Liver (tissue), 3 donors: ENCODE measurements around the gene TMEM272.

ENCODE experiments used
- CTCF ChIP-seq: fragments of 150-350 bp; IDR thresholded peaks from 2 replicates; pipeline ENCODE4 v1.5.1; 2017; ENCODE audit warnings: improper control_type of control experiment, low read depth, low read length; ENCODE audit not compliant: missing input control
- EGR1 ChIP-seq, 2 donors: IDR thresholded peaks; 2 replicates each; pipeline ENCODE4 v1.6.1; 2016 to 2018; ENCODE audit warnings: antibody characterized with exemption in 2 of 2, low read depth in 2 of 2
- JUND ChIP-seq, 2 donors: IDR thresholded peaks; 2 replicates each; pipeline ENCODE4 v1.6.1; 2016; ENCODE audit warnings: antibody characterized with exemption in 2 of 2
- MAX ChIP-seq: IDR thresholded peaks from 2 replicates; pipeline ENCODE4 v1.6.1; 2016; ENCODE audit warnings: antibody characterized with exemption
- RAD21 ChIP-seq, 2 donors: IDR thresholded peaks; 2 replicates each; pipeline ENCODE4 v1.6.1; 2016; ENCODE audit warnings: antibody characterized with exemption in 2 of 2, mild to moderate bottlenecking in 2 of 2
- REST ChIP-seq: IDR thresholded peaks from 2 replicates; pipeline ENCODE4 v1.6.1; 2016; ENCODE audit warnings: antibody characterized with exemption, mild to moderate bottlenecking
- YY1 ChIP-seq: IDR thresholded peaks from 2 replicates; pipeline ENCODE4 v1.6.1; 2016; ENCODE audit warnings: antibody characterized with exemption, mild to moderate bottlenecking
- donor health status: healthy.
- donor health status: healthy.

GRCh38 chr13:51869916-51870315 is 24.9 kb upstream of the TMEM272 start:
- TF ChIP-seq CTCF (no peak), YY1 (no peak), EGR1 (IDR thresholded peaks at IDR 0.05; ENCODE audit: low read depth in 2 of 2) (no peak), MAX (no peak), JUND (IDR thresholded peaks at IDR 0.05) (no peak), REST (no peak), RAD21 (IDR thresholded peaks at IDR 0.05) (no peak)
